Measurements from ENCODE around the gene RNF220. TPM values are rescaled to one million over a fixed set of nuclear protein-coding genes. Genes with fewer than 3 reads are reported as not detected.
"Not testable (repeated sequence)": the region's sequence is repeated elsewhere in the genome, so short reads cannot be mapped to it uniquely, and the experiment has no call there.

RNF220 gene
- polyA plus RNA-seq, 1 donor (not counting 4 experiments of a cell fraction or from before 2014, with no cell fraction given), result 42.7 TPM

DNA sequence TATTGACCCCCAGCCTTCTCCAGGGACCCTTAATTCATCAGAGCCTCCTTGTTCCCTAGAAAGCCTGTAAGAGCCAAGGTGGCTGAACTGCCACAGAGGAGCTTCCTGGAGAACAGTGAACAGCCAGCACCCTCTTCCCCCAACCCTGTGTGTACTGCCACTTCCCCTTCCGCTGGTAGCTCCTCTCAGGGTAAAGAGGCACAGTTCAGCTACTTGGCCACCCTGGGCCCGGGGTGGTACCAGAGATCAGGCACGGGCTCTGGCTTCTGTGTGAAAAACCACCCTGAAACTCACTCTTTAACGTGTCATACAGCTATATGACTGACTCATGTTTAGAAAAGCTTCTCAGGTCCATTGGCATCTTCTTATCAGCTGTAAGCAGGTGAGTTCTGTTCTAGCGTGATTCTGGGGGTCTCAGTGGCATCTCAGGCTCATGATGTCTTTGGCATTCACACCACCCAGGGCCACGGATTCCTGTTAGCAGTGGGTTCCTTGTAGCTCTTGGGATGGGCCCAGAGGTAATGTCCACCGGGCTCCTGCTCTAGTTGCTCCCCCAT lies 291.8 kb downstream of the RNF220 start:
- Histone ChIP-seq H3K9ac (ENCODE audit: control insufficient read depth, extremely low read depth, insufficient read depth, low read length) (no peak overlapping the region), H2AFZ (ENCODE audit: control insufficient read depth, low read length) (no peak overlapping the region), H3K4me2 (ENCODE audit: control insufficient read depth, extremely low read depth, insufficient read depth, low read depth, low read length) (no peak overlapping the region), H3K9me1 (ENCODE audit: control insufficient read depth, extremely low read depth, insufficient read depth, low read length) (no peaks in the 10 kb centered on the region), H3K9me3 (ENCODE audit: control insufficient read depth, low read depth, low read length) (no peaks in the 10 kb centered on the region), H3K27ac (ENCODE audit: control insufficient read depth, insufficient read depth, low read length) (no peak overlapping the region), H3K4me1 (ENCODE audit: control insufficient read depth, extremely low read depth, insufficient read depth, low read length) (no peaks in the 10 kb centered on the region), H3K79me2 (ENCODE audit: control insufficient read depth, insufficient read depth, low read length) (no peaks in the 10 kb centered on the region), H3K4me3 (ENCODE audit: control insufficient read depth in 2 of 3, extremely low read depth in 1 of 3, insufficient read depth in 2 of 3, low read depth in 1 of 3, low read length in 3 of 3) (no peak overlapping the region), H3K36me3 (ENCODE audit: control insufficient read depth in 2 of 2, extremely low read depth in 1 of 2, insufficient read depth in 2 of 2, low read length in 2 of 2) (no peaks in the 10 kb centered on the region), H4K20me1 (ENCODE audit: control insufficient read depth, extremely low read depth, insufficient read depth, low read length) (no peaks in the 10 kb centered on the region), H3K27me3 (ENCODE audit: control insufficient read depth, extremely low read depth, insufficient read depth, low read length) (peaks cover 7% of the 10 kb centered on the region)
- DNase-seq (ENCODE audit: low read depth, low spot score) (no peak), FAIRE-seq (no peak)
- dilution Hi-C loops (cut with MboI; ENCODE audit: extremely low pct_ligation_motif_present, low sequenced_read_pairs), result no loop called here
- TF ChIP-seq, protein P1, sequence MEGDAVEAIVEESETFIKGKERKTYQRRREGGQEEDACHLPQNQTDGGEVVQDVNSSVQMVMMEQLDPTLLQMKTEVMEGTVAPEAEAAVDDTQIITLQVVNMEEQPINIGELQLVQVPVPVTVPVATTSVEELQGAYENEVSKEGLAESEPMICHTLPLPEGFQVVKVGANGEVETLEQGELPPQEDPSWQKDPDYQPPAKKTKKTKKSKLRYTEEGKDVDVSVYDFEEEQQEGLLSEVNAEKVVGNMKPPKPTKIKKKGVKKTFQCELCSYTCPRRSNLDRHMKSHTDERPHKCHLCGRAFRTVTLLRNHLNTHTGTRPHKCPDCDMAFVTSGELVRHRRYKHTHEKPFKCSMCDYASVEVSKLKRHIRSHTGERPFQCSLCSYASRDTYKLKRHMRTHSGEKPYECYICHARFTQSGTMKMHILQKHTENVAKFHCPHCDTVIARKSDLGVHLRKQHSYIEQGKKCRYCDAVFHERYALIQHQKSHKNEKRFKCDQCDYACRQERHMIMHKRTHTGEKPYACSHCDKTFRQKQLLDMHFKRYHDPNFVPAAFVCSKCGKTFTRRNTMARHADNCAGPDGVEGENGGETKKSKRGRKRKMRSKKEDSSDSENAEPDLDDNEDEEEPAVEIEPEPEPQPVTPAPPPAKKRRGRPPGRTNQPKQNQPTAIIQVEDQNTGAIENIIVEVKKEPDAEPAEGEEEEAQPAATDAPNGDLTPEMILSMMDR (optimal IDR thresholded peaks at IDR 0.05 in 1 of 3, IDR thresholded peaks at IDR 0.05 in 1 of 3, conservative IDR thresholded peaks at IDR 0.05 in 1 of 3; ENCODE audit: extremely low read depth in 1 of 3, insufficient read depth in 2 of 3, low read length in 3 of 3), result no peak
- TF ChIP-seq EZH2 (IDR thresholded peaks at IDR 0.05; ENCODE audit: low read length), result no peak

DNA sequence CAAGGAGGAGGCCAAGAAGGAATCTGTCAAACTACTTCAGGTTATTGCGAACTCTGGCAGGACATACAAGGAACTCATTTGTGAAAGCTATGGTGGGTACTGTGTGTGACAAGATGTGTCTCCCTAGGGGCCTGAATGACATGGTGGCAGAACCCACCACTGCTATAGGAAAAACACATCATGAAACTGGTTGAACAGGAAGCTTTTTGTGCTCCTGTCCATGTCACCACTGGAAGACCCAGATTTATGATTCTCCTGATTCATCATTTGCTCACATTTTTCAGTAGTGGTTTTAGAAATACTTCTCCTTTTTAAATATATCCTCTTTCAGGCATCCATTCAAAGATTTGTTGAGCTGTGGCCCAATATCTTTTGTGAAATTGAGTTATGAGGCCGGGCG lies 293.1 kb downstream of the RNF220 start:
- Histone ChIP-seq H3K4me3 (ENCODE audit: control insufficient read depth in 2 of 3, extremely low read depth in 1 of 3, insufficient read depth in 2 of 3, low read depth in 1 of 3, low read length in 3 of 3) (no peak overlapping the region), H3K79me2 (ENCODE audit: control insufficient read depth, insufficient read depth, low read length) (no peaks in the 10 kb centered on the region), H3K4me2 (ENCODE audit: control insufficient read depth, extremely low read depth, insufficient read depth, low read depth, low read length) (no peak overlapping the region), H3K27ac (ENCODE audit: control insufficient read depth, insufficient read depth, low read length) (no peak overlapping the region), H2AFZ (ENCODE audit: control insufficient read depth, low read length) (no peak overlapping the region), H3K36me3 (ENCODE audit: control insufficient read depth in 2 of 2, extremely low read depth in 1 of 2, insufficient read depth in 2 of 2, low read length in 2 of 2) (no peaks in the 10 kb centered on the region), H3K27me3 (ENCODE audit: control insufficient read depth, extremely low read depth, insufficient read depth, low read length) (peaks cover 7% of the 10 kb centered on the region), H4K20me1 (ENCODE audit: control insufficient read depth, extremely low read depth, insufficient read depth, low read length) (no peaks in the 10 kb centered on the region), H3K4me1 (ENCODE audit: control insufficient read depth, extremely low read depth, insufficient read depth, low read length) (no peaks in the 10 kb centered on the region), H3K9me1 (ENCODE audit: control insufficient read depth, extremely low read depth, insufficient read depth, low read length) (no peaks in the 10 kb centered on the region), H3K9ac (ENCODE audit: control insufficient read depth, extremely low read depth, insufficient read depth, low read length) (no peak overlapping the region), H3K9me3 (ENCODE audit: control insufficient read depth, low read depth, low read length) (no peaks in the 10 kb centered on the region)
- FAIRE-seq, result no peak
- no peak for TF ChIP-seq EZH2 (IDR thresholded peaks at IDR 0.05; ENCODE audit: low read length)
- TF ChIP-seq, protein P1 (optimal IDR thresholded peaks at IDR 0.05 in 1 of 3, IDR thresholded peaks at IDR 0.05 in 1 of 3, conservative IDR thresholded peaks at IDR 0.05 in 1 of 3; ENCODE audit: extremely low read depth in 1 of 3, insufficient read depth in 2 of 3, low read length in 3 of 3), result no peak
- dilution Hi-C loops (cut with MboI; ENCODE audit: extremely low pct_ligation_motif_present, low sequenced_read_pairs), result no loop called here
- DNase-seq (ENCODE audit: low read depth, low spot score), result no peak

DNA sequence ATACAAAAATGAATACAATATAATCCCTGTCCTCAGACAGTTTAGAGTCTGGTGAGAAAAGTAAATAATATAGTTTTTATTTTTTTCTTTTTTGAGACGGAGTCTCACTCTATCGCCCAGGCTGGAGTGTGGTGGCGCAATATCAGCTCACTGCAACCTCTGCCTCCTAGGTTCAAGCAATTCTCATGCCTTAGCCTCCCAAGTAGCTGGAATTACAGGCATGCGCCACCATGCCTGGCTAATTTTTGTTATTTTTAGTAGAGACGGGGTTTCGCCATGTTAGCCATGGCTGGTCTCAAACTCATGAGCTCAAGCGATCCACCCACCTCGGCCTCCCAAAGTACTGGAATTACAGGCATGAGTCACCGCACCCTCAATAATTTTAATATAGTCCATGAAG lies 294.3 kb downstream of the RNF220 start:
- H3K79me2 ChIP-seq (ENCODE audit: control insufficient read depth, insufficient read depth, low read length); H3K36me3 ChIP-seq (ENCODE audit: control insufficient read depth in 2 of 2, extremely low read depth in 1 of 2, insufficient read depth in 2 of 2, low read length in 2 of 2); H3K9me3 ChIP-seq (ENCODE audit: control insufficient read depth, low read depth, low read length); H3K9ac ChIP-seq (ENCODE audit: control insufficient read depth, extremely low read depth, insufficient read depth, low read length); H3K9me1 ChIP-seq (ENCODE audit: control insufficient read depth, extremely low read depth, insufficient read depth, low read length); H3K27me3 ChIP-seq (ENCODE audit: control insufficient read depth, extremely low read depth, insufficient read depth, low read length); dilution Hi-C loops (cut with MboI; ENCODE audit: extremely low pct_ligation_motif_present, low sequenced_read_pairs); H3K4me1 ChIP-seq (ENCODE audit: control insufficient read depth, extremely low read depth, insufficient read depth, low read length); H3K27ac ChIP-seq (ENCODE audit: control insufficient read depth, insufficient read depth, low read length); FAIRE-seq; H4K20me1 ChIP-seq (ENCODE audit: control insufficient read depth, extremely low read depth, insufficient read depth, low read length); H2AFZ ChIP-seq (ENCODE audit: control insufficient read depth, low read length); DNase-seq (ENCODE audit: low read depth, low spot score); H3K4me2 ChIP-seq (ENCODE audit: control insufficient read depth, extremely low read depth, insufficient read depth, low read depth, low read length); H3K4me3 ChIP-seq (ENCODE audit: control insufficient read depth in 2 of 3, extremely low read depth in 1 of 3, insufficient read depth in 2 of 3, low read depth in 1 of 3, low read length in 3 of 3): not testable (repeated sequence)
